HG03025 (cell line): ENCODE data around the gene CARD10.
"Not testable (repeated sequence)": the region's sequence is repeated elsewhere in the genome, so short reads cannot be mapped to it uniquely, and the experiment has no call there.

ENCODE experiments used
- ATAC-seq: cut with Tn5 transposase; IDR thresholded peaks from one replicate; pipeline ENCODE4 v1.9.1; 2021; ENCODE audit warnings: mild to moderate bottlenecking, moderate library complexity; ENCODE audit not compliant: unreplicated experiment, low FRiP score

CARD10 gene

GRCh38 chr22:37471727-37472417 is 47.3 kb downstream of the CARD10 start:
- ATAC-seq = no peak

GRCh38 chr22:37470087-37470445 is 49.1 kb downstream of the CARD10 start:
- no peak for ATAC-seq

- no peak for ATAC-seq
These were observed 49.7 kb downstream of the CARD10 start for GRCh38 chr22:37469416-37470086.

GRCh38 chr22:37468201-37468695 is 51.0 kb downstream of the CARD10 start:
- ATAC-seq = not testable (repeated sequence)

GRCh38 chr22:37467391-37467955 is 51.7 kb downstream of the CARD10 start:
- no peak for ATAC-seq

- no peak for ATAC-seq
These were observed 55.0 kb downstream of the CARD10 start for GRCh38 chr22:37464181-37464580.

- no peak for ATAC-seq
These were observed 56.2 kb downstream of the CARD10 start for GRCh38 chr22:37462983-37463382.

- no peak for ATAC-seq
These were observed 56.8 kb downstream of the CARD10 start for GRCh38 chr22:37462436-37462835.

GRCh38 chr22:37461961-37462360 is 57.3 kb downstream of the CARD10 start:
- no peak for ATAC-seq

GRCh38 chr22:37460684-37461083 is 58.5 kb downstream of the CARD10 start:
- no peak for ATAC-seq

- ATAC-seq = no peak
These were observed 60.0 kb downstream of the CARD10 start for GRCh38 chr22:37459206-37459605.

GRCh38 chr22:37457093-37457893 is 61.9 kb downstream of the CARD10 start:
- no peak for ATAC-seq

GRCh38 chr22:37456346-37456745 is 62.9 kb downstream of the CARD10 start:
- no peak for ATAC-seq

- no peak for ATAC-seq
These were observed 63.3 kb downstream of the CARD10 start for GRCh38 chr22:37455896-37456295.

GRCh38 chr22:37454857-37455686 is 64.1 kb downstream of the CARD10 start:
- no peak for ATAC-seq

GRCh38 chr22:37453696-37454095 is 65.5 kb downstream of the CARD10 start:
- no peak for ATAC-seq

- no peak for ATAC-seq
These were observed 68.0 kb downstream of the CARD10 start for GRCh38 chr22:37451218-37451617.

GRCh38 chr22:37449331-37450001 is 69.7 kb downstream of the CARD10 start:
- no peak for ATAC-seq

GRCh38 chr22:37448516-37449127 is 70.6 kb downstream of the CARD10 start:
- ATAC-seq = no peak
